Measurements from ENCODE around the gene RIF1.

The RIF1 gene

DNA sequence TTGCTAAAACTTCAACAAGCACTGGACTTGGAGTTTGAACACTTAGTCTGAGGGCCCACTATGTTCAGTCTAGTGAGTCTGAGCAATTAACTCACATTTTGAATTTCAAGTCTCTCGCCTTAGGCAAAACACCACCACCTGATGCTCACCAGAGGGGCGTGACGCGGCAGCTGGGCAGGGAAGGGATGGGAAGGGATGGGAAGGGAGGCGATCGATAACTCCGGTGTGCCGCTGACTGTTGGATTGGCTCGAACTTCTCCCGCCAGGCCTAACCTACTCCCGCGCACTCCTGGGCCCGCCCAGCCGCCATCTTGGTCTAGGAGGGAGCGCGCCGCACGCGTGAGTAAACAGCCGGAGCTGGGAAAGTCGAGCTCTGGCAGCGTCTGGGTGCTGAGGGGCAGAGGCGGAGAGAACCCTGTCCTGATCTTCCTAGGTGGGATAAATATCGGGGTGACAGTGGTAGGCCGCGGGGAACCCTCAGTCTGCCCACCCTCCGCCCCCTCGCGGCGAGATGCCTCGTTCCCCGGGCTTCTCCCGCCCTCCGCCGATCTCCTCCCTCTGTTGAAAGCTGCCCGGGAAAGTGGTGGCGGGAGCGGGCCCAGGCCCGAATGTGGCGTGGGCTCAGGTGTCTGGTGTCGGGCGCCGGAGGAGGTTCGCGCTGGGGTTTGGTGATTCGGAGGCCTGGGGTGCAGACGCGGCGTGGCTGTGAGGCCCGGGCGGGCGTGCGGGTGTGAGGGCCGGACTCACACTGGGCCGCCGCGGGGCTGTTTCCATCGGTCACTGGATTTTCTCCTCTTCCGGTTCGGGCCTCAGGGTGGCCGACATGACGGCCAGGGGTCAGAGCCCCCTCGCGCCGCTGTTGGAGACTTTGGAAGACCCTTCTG is at the start of gene RIF1:
Gene RIF1 (plus strand): TSS at position 302 of the 884 bp plus-strand sequence. CDS start 522 bp downstream, at position 824.
- DNase-seq (ENCODE audit: low read depth) = peak; percentile 68
- peak within 1 kb of the TSS; percentile 100 for H3K4me3 ChIP-seq (ENCODE audit: low read depth, low read length)

DNA sequence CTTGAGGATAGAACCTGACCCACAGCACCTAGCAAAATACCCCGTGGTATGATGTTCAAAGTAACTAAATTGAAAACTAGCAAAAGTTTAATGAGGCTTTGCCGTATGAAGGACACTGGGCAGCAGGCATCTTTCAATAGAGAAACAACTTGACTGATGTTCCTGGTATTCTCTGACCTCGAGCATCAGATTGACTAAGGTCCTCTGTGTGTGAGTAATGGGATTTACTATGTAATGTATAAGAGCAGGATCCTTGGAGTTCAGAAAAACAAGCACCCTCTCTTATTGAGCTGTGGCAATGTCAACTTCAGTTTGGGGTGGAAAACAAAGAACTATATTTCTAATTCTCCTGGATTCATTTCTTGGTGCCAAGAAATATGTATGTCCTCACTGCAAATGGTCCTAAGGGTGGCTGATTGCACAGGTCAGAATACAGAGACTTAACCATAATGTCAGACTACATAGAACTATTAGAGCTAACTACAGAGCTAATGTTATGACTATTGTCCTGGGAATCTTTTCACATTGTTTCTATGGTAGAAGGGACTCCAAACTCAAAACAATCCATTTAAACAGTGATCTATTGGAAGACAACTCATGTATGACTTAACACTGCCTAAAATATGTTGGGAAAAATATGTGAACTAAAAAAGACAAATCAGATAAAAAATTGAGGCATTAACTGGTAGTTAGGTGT is 47.9 kb upstream of the RIF1 start:
- DNase-seq (ENCODE audit: low read depth) = no peak
- no peak overlapping the region for H3K4me3 ChIP-seq (ENCODE audit: low read depth, low read length)

- DNase-seq (ENCODE audit: low read depth) = peak; percentile 66
- no peak overlapping the region for H3K4me3 ChIP-seq (ENCODE audit: low read depth, low read length)
Observed at GRCh38 chr2:151363709-151364108, 46.0 kb upstream of the RIF1 start.

- no peak overlapping the region for H3K4me3 ChIP-seq (ENCODE audit: low read depth, low read length)
- DNase-seq (ENCODE audit: low read depth) = no peak
Observed at GRCh38 chr2:151367571-151367970, 42.1 kb upstream of the RIF1 start.

DNA sequence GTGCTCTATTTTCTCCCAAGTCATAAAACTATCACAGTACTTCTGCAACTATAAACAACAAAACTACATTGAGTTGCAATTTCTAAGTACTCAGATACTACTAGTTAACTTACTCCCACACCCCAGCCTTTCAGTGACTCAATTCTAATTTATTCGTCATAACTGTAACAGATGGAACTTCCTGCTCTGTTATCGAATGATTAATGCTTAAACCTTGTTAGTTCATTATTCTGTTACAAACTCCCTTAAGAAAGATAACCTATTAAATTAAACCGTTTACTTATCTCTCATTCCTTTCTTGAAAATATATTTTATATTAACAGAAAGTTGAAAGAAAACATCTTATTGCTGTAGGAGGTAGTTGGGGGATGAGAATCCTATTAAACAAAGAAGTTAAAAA is 35.3 kb upstream of the RIF1 start:
- H3K4me3 ChIP-seq (ENCODE audit: low read depth, low read length) = no peak overlapping the region
- DNase-seq (ENCODE audit: low read depth) = peak; percentile 65

DNA sequence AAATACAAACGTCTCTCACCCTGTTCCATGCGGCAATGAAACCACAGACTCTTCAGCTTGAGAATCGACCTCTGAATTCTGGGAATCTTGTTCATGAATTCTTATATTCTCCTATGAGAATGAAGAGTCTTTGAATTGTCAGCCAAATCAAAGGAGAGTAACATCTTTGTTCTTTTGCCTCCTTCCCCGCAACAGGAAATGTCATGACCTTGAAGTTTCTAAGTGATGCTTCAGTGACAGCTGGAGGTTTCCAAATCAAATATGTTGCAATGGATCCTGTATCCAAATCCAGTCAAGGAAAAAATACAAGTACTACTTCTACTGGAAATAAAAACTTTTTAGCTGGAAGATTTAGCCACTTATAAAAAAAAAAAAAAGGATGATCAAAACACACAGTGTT is 30.5 kb upstream of the RIF1 start:
- no peak overlapping the region for H3K4me3 ChIP-seq (ENCODE audit: low read depth, low read length)
- DNase-seq (ENCODE audit: low read depth) = peak; percentile 77

DNA sequence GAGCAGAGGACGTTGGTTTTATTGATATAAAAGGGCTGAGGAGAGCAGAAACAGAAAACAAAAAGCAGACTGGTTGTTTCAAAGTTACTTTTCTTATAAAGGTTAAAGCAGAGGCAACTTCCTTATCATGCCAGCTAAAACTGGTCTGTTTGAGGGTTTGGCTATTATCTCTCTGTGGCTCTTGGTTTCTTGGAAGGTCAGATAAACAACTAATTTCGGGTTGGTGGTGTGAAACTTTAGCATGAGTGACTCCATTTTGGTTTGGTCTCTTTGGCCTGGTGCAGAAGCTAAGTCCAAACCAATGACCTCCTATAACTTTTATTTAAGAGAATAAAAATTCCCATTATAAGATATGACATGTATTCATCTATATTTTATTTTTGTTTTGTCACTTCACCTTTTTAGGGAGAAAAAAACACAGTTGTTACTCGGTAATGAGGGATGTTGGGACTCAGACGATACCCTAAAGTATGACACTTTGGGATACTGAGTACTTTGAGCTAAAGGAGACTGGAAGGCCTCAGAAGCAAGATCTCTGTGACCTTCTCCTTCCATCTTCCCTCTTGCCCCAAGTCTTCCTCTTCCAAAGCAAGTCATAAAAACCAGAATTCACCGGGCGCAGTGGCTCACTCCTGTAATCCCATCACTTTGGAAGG is 29.0 kb upstream of the RIF1 start:
- H3K4me3 ChIP-seq (ENCODE audit: low read depth, low read length) = no peak overlapping the region
- no peak for DNase-seq (ENCODE audit: low read depth)

DNA sequence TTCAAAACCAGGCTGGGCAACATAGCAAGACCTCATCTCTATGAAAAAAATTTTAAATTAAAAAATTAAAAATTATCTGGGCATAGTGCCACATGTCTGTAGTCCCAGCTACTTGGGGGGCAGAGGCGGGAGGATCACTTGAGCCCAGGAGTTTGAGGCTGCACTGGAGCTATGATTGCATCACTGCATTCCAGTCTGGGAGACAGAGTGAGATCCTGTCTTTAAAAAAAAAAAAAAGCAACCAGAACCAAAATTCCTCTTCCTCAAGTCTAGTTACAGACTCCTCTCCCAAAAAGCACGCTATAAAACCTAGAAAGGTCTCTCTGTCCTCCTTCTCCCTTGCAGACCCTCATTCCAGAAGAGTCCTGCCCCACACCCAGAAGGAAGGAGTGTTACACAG is 28.4 kb upstream of the RIF1 start:
- no peak overlapping the region for H3K4me3 ChIP-seq (ENCODE audit: low read depth, low read length)
- DNase-seq (ENCODE audit: low read depth) = no peak

- DNase-seq (ENCODE audit: low read depth) = no peak
Observed at GRCh38 chr2:151388011-151388410, 21.7 kb upstream of the RIF1 start.

GRCh38 chr2:151391436-151391835 is 18.3 kb upstream of the RIF1 start:
- DNase-seq (ENCODE audit: low read depth) = no peak
- H3K4me3 ChIP-seq (ENCODE audit: low read depth, low read length) = no peak overlapping the region

More at GRCh38 chr2:151388011-151388410, 21.7 kb upstream of the RIF1 start:
- H3K4me3 ChIP-seq (ENCODE audit: low read depth, low read length) = no peak overlapping the region

GRCh38 chr2:151394509-151394908 is 15.2 kb upstream of the RIF1 start:
- no peak overlapping the region for H3K4me3 ChIP-seq (ENCODE audit: low read depth, low read length)
- DNase-seq (ENCODE audit: low read depth) = no peak

DNA sequence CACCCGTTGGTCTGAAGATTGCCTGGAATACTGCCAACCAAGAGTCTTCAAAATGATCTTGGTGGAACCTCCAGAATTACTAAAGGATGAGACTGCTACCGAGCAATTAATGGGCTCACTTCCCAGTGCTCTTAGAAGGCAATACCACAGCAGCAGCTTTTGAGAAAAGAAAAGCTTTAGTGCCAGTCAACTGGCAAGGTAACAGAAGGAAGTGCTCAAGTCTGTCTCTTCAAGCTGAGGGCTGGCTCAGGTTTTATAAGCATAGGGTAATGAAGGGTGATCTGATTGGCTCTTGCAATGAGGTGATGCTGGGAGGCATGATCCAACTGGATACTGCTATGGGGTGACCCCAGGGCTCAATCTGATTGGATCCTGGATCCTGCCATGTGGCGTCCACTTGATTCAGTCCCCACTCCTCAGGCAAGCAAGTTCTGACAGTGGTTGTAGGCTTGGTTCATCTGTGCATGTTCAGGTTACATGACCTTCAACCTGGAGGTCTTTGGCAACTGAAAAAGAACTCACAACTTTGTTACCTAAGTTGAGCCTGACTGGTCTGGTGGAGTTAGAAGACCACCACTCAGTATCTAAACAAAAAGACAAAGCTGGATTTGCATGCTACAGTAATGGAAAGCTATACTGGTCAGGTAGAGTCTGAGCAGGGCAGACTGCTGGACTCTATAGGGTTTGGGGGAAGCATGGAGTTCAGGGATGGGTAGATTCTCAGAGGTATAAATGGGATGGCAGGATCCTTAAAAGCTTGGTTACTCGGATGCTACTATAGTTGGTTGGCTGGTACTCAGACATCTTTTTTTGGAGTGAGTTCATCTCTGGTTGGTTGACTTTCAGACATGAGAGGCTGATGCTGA is 14.0 kb upstream of the RIF1 start:
- DNase-seq (ENCODE audit: low read depth) = no peak

GRCh38 chr2:151399981-151400380 is 9.7 kb upstream of the RIF1 start:
- H3K4me3 ChIP-seq (ENCODE audit: low read depth, low read length) = no peak overlapping the region
- DNase-seq (ENCODE audit: low read depth) = no peak

More for the DNA sequence above, 14.0 kb upstream of the RIF1 start:
- H3K4me3 ChIP-seq (ENCODE audit: low read depth, low read length) = no peak overlapping the region

DNA sequence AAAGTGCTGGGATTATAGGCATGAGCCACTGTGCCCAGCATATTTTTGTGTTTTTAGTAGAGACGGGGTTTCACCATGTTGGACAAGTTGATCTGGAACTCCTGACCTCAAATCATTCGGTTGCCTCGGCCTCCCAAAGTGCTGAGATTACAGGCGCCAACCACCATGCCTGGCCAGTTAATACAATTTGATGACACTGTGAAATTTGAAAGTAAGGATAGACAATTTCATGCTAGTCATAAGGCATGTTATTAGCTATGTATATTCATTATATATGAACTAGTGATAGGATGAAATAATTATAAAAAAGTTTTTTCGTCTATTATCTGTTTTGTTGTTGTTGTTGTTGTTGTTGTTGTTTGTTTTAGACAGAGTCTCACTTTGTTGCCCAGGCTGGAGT is 8.6 kb upstream of the RIF1 start:
- no peak for DNase-seq (ENCODE audit: low read depth)
- H3K4me3 ChIP-seq (ENCODE audit: low read depth, low read length) = no peak overlapping the region

DNA sequence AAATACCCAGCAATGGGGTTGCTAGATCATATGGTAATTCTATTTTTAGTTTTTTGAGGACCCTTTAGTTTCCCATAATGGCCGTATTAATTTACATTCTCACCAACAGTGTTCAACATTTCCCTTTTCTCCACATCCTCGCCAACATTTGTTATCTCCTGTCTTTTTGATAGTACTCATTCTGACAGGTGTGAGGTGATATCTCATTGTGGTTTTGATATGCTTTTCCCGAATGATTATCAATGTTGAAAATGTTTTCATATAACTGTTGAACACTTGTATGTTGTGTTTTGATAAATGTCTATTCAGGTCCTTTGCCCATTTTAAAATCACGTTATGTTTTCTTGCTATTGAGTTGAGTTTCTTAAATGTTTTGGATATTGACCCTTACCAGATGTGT is 5.8 kb upstream of the RIF1 start:
- no peak overlapping the region for H3K4me3 ChIP-seq (ENCODE audit: low read depth, low read length)
- DNase-seq (ENCODE audit: low read depth) = no peak

DNA sequence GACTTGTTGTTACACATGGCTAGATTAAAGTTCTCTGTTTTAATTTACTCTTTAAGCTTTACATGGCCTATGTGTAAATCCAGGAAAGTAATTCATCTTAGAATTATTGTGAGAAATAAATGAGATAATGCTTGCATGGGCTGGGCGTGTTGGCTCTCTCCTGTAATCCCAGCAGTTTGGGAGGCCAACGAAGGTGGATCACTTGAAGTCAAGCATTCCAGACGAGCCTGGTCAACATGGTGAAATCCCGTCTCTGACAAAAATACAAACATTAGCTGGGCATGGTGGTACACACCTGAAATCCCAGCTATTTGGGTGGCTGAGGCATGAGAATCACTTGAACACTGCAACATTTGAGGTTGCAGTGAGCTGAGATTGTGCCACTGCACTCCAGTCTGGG is 4.3 kb upstream of the RIF1 start:
- no peak overlapping the region for H3K4me3 ChIP-seq (ENCODE audit: low read depth, low read length)
- DNase-seq (ENCODE audit: low read depth) = no peak

GRCh38 chr2:151407281-151407680 is 2.4 kb upstream of the RIF1 start:
- DNase-seq (ENCODE audit: low read depth) = no peak

GRCh38 chr2:151408788-151409600 is 708 bp upstream of the RIF1 start:
- DNase-seq (ENCODE audit: low read depth) = no peak
- H3K4me3 ChIP-seq (ENCODE audit: low read depth, low read length) = peak overlapping the region; percentile 100

More at GRCh38 chr2:151407281-151407680, 2.4 kb upstream of the RIF1 start:
- H3K4me3 ChIP-seq (ENCODE audit: low read depth, low read length) = no peak overlapping the region

- H3K4me3 ChIP-seq (ENCODE audit: low read depth, low read length) = peak overlapping the region; percentile 100
- no peak for DNase-seq (ENCODE audit: low read depth)
Observed at GRCh38 chr2:151410485-151410834, 758 bp downstream of the RIF1 start.
